GM11168 (cell line): ENCODE results near the gene PEX3.

Source experiments
- in situ Hi-C: fragments of 300-500 bp; cut with MboI; formaldehyde crosslinking; loops from one replicate; pipeline ENCODE4 v1.12.0; 2022; ENCODE audit warnings: low sequenced_read_pairs; ENCODE audit not compliant: unreplicated experiment

Gene PEX3, protein sequence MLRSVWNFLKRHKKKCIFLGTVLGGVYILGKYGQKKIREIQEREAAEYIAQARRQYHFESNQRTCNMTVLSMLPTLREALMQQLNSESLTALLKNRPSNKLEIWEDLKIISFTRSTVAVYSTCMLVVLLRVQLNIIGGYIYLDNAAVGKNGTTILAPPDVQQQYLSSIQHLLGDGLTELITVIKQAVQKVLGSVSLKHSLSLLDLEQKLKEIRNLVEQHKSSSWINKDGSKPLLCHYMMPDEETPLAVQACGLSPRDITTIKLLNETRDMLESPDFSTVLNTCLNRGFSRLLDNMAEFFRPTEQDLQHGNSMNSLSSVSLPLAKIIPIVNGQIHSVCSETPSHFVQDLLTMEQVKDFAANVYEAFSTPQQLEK

GRCh38 chr6:143450453-143451371, at the start of gene PEX3, which contains the start of gene ADAT2:
PEX3 (plus strand) TSS chr6:143450805; CDS start chr6:143451043, 238 bp downstream.
ADAT2 (minus strand) TSS chr6:143450695; CDS start chr6:143450658, 37 bp downstream.
- in situ Hi-C loops, result no loop called here

GRCh38 chr6:143401068-143401446, 49.5 kb upstream of the PEX3 start:
- in situ Hi-C loops, result no loop called here

- in situ Hi-C loops, result no loop called here
Observed at GRCh38 chr6:143401636-143402370, 48.8 kb upstream of the PEX3 start.

GRCh38 chr6:143402721-143403336, 47.8 kb upstream of the PEX3 start:
- in situ Hi-C loops, result no loop called here

DNA sequence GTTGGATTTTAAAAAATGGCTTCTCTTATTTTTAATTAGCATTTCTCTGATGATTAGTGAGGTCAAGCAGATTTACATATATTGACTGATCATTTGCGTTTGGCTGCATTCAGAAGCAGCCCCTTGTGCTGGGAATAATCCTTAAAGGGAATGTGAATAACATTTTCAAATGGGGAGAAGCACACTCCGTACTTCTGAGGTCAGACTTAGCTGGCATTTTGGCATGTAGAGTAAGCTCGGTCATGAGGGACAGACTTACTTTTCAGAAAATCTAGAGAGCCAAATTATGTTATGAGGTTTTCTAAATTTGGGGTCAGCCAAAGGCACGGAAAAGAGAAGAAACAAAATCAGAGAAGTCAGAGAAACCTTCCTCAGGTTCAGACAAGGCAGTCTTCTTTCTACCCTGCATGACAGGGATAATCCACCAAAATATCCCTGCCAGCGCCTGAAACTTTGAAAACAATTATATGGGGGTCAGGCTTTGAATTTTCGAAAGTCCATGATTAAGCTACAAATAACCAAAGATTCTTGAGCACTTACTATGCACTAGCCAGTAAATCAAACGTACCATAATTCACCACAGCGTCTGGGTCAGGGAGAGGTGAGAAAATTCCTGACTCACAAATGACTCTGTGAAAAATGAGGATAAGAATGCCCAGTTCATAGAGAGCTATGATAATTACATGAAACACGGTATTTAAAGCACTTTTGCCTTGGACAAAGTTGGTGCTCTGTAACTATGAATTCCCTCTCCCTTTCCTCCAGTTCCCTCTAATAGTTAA, 45.0 kb upstream of the PEX3 start:
- in situ Hi-C loops, result no loop called here

GRCh38 chr6:143406673-143407072, 43.9 kb upstream of the PEX3 start:
- in situ Hi-C loops, result no loop called here

DNA sequence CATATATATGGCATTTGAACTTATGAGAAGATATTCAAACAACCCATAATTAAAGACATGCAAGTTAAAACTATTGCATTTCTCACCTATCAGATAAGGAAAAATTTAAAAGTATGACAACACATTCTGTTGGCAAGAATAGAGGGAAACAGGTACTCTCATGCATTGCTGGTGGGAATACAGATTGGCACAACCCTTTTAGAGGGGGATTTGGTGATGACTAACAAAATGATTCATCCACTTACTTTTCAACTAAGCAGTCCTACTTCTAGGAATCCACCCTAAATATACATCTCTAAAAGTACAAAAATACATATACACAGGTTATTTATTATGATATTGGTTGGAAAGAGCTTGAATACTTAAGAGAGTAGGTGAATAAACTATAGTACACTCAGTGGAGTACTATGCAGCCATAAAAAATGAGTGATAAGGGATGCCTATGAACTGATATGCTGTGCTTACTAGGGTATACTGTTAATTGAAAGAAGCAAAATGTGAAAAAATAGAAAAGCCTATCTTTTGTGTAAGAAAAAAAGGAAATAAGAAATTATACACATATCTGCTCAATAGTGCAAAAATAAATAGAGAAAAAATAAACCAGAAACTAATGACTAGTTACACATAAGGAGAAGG, 42.3 kb upstream of the PEX3 start:
- in situ Hi-C loops, result no loop called here

- in situ Hi-C loops, result no loop called here
Observed at GRCh38 chr6:143408787-143409162, 41.8 kb upstream of the PEX3 start.

GRCh38 chr6:143410859-143411270, 39.7 kb upstream of the PEX3 start:
- in situ Hi-C loops, result no loop called here

DNA sequence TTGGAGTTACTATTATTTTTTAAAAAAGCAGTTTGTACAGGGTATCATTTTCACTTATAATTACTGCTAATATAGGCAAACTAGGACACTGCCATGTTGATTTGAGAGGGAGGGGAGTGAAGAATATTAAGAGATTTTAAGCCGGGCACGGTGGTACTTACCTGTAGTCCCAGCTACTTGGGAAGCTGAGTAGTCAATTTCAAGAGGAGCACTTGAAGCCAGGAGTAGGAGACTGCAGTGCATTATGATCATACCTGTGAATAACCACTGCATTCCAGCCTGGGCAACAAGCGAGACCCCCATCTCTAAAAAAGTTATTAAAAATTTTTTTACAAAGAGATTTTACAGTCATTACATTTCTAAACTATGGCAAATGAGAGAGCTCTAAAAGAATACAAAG, 35.8 kb upstream of the PEX3 start:
- in situ Hi-C loops, result loop anchor here (5.0 kb wide), 1 partner anchor 727 kb away; no protein-coding TSS in a partner anchor

GRCh38 chr6:143419526-143419925, 31.1 kb upstream of the PEX3 start:
- in situ Hi-C loops, result loop anchor here (5.0 kb wide), 1 partner anchor 732 kb away; no protein-coding TSS in a partner anchor

- in situ Hi-C loops, result no loop called here
Observed at GRCh38 chr6:143426026-143426425, 24.6 kb upstream of the PEX3 start.

- in situ Hi-C loops, result no loop called here
Observed at GRCh38 chr6:143427109-143427817, 23.3 kb upstream of the PEX3 start.

DNA sequence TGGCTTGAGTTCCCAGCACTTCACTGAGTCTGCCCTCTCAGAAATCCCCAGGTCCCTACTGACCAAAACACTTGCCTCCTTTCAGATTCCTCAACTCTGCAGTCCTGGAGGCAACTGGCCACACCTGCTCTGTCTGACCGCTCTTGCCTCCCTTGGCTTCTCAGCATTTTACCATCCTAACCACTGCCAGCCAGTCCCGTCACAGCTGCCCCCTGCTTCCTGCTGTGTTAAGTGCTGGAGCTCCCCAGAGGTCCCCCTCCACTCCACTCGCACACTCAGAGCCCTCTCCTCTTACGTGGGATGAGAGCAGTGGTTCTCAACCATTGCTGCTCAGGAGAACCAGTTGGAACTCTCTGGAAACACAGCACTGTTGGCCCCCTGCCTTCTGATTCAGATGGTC, 20.6 kb upstream of the PEX3 start:
- in situ Hi-C loops, result no loop called here

GRCh38 chr6:143431226-143431625, 19.4 kb upstream of the PEX3 start:
- in situ Hi-C loops, result no loop called here

- in situ Hi-C loops, result no loop called here
Observed at GRCh38 chr6:143432588-143432987, 18.0 kb upstream of the PEX3 start.

- in situ Hi-C loops, result no loop called here
Observed at GRCh38 chr6:143441010-143441409, 9.6 kb upstream of the PEX3 start.
